HuH-7 (cell line): ENCODE data around the gene MNS1.
"Not testable (repeated sequence)": the region's sequence is repeated elsewhere in the genome, so short reads cannot be mapped to it uniquely, and the experiment has no call there.

Source experiments
- DNase-seq: peaks from one replicate; pipeline ENCODE4 v3.0.0; 2011; ENCODE audit warnings: low spot score

Gene MNS1, protein sequence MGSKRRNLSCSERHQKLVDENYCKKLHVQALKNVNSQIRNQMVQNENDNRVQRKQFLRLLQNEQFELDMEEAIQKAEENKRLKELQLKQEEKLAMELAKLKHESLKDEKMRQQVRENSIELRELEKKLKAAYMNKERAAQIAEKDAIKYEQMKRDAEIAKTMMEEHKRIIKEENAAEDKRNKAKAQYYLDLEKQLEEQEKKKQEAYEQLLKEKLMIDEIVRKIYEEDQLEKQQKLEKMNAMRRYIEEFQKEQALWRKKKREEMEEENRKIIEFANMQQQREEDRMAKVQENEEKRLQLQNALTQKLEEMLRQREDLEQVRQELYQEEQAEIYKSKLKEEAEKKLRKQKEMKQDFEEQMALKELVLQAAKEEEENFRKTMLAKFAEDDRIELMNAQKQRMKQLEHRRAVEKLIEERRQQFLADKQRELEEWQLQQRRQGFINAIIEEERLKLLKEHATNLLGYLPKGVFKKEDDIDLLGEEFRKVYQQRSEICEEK

DNA sequence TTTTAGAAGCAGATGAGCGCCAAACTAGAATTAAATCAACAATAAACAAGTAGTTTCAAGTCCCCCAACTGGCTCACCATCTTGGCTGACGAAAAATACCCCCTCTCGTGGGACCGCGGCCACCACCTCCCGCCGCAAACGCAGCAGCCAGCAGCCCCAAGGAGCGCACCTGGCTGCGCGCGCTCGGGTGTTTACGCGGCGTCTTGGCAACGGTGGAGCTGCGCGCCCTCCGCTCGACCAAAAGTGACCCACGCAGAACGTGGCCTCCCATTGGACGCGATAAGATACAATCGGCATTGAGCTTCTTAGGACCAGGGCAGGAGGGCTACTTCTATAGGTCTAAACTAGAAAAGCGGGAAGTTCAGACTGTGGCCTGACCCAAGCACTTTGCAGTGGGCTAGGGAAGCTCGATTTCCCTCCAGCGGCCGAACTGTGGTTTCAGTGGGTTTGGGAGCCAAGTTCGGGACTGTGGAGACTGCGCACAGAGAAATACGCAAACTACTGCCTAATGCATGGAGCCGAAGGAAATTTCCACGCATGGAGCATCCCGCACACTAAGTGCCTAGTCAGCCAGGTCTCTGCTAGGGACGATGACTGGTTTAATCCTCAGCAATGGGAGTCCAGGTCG, at the start of gene MNS1:
Gene MNS1 (minus strand): TSS at position 245 of the 628 bp plus-strand sequence. CDS start 165 bp downstream, at position 80.
- peak; percentile 87 for DNase-seq

DNA sequence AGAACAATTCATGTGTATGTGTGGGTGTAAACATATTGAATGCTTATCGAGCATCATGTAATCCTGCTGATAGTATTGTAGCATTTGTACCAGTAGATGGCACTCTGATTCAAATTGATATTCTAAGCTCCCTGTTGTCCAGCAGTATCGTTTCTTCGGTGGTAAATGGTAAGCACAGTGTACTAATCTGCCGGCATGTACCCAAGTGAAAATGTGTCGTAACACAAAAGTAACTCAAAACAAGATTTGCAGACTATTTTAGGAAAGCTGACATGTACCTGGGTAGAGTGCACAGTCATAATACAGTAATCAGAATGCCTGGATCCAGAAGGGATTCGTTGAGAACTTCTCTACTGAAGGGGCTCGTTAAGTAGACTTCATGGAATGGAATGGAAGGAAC, 31.7 kb upstream of the MNS1 start:
- peak; percentile 66 for DNase-seq

DNA sequence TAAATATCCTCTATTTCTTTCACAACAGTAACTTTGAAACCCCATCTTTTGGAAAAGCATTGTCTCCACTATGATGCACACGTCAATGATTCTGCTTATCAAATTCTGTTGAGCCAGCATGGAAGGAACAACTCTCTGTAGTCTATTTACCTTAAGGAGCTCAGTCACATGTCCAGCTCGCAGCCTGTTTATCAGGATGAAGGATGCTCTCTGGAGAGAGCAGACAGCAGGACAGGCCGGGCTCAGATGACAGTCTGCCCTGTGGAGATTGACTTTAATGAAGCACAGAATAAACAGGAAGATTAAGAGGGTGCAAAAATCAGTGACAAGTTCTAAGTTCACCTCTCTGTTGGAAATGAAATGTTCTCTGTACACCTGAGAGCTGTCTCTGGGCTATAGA, 30.6 kb upstream of the MNS1 start:
- DNase-seq = no peak

DNA sequence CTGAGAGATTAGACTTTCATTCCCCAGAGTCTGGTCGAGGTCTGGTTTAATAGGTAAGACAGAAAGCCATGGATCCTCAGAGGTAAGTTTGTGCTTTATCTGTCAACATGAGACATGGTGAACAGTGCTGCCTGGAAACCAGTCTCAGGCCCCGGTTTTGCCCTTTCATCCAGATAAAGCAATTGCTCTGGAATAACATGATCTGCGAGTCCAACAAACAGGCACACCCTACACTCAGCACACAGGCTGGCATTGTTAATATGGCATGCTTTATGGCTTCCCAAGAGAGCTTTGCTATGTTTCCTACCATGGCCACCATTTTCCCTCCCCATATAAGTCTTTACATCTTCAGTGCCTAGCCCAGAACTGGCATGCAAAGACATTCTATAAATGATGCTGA, 30.1 kb upstream of the MNS1 start:
- DNase-seq = no peak

DNA sequence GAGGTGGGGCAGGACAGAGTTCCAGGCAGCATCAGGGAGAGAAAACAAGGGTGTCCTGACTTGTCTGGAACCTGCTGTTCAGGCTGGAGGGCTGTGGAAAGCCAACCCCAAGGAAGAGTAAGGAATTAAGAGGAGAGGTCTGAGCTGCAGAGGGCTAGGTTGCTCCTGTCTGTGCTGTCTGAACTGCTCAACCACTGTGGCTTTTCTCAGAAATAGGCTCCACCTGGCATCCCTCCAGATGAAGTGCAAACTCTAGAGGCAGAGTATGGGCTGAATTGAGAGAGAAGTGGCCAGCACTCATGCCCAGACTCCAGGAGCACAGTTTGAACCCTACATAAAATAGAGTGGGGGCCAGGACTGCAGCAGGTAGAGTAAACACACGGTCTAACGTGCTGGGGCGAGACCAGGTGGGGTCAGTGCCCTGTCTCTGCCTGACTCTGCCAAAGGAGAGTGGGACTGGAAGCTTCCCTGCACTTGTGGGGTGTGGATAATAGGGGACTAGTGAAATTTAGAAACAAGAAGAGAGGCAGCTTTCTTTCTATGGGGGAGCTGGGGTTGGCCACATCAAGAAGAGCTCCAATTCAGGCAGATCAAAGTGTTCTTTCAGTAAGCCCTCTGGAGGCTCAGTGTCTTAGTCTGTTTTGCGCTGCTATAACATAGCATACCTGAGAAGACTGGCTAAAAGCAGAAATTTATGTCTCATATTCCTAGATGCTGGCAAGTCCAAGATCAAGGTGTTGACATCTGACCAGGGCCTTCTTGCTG, 28.0 kb upstream of the MNS1 start:
- no peak for DNase-seq

DNA sequence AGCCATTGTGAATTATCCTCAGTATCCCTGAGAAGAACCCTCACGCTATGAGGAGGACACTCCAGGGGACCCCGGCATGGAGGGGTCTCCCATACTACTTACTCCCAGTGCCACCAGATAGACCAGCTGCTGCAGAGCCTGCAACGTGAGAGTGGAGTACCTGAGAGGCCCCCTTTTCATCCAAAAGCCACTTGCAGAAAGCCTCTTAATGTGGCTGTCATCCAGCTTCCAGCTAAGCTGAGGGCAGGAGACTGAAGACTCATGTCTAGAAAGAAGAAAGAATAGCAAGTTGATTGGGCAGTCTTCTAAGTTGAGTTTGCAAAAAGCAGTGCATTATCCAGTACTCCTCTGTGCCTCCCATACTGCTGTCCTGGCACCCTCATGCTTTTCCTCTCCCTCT, 27.3 kb upstream of the MNS1 start:
- no peak for DNase-seq

DNA sequence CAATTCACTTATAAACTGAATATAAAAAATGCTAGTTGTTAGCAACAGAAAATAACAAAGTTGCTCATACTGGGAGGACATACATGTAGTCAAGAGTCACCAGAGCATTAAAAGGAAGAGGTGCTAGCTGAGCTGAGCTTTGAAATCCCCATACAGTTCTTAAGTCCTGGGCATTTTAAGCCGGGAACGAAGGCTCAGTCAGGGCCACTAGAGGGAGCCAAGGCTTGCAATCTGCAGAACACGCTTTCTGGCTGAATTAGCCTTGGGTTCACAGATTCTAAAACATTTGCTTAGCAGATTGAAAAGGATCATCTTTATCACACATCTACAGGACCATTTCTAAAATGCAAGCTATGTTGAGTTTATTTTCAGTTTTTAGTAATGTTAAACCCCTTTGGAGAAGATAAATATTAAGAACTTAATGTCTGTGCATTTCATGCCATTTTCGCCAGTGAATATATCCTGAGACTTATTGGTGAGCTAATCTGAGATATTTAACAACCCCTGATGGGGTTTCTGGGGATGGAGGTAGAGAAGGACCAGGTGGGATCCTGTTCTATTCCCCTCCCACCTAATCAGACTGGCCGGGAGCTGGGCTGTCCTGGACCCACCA, 26.3 kb upstream of the MNS1 start:
- DNase-seq = peak; percentile 67

GRCh38 chr15:56490461-56490860, 25.5 kb upstream of the MNS1 start:
- DNase-seq = peak; percentile 43

DNA sequence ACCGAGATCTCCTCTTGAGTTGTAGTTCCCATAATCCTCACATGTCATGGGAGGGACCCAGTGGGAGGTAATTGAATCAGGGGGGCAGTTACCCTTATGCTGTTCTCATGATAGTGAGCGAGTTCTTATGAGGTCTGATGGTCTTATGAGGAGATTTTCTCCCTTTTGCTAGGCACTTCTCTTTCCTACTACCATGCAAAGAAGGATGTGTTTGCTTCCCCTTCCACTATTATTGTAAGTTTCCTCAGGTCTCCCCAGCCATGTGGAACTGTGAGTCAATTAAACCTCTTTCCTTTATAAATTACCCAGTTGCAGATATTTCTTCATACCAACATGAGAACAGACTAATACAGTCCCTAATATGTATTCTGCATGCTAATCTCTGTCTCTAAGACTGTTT, 21.3 kb upstream of the MNS1 start:
- not testable (repeated sequence) for DNase-seq

GRCh38 chr15:56485426-56485825, 20.5 kb upstream of the MNS1 start:
- DNase-seq = not testable (repeated sequence)

GRCh38 chr15:56484287-56484686, 19.4 kb upstream of the MNS1 start:
- no peak for DNase-seq

GRCh38 chr15:56475351-56475750, 10.4 kb upstream of the MNS1 start:
- DNase-seq = no peak

GRCh38 chr15:56473017-56473416, 8.1 kb upstream of the MNS1 start:
- no peak for DNase-seq

GRCh38 chr15:56472278-56472677, 7.3 kb upstream of the MNS1 start:
- no peak for DNase-seq

GRCh38 chr15:56471440-56472069, 6.6 kb upstream of the MNS1 start:
- DNase-seq = no peak

DNA sequence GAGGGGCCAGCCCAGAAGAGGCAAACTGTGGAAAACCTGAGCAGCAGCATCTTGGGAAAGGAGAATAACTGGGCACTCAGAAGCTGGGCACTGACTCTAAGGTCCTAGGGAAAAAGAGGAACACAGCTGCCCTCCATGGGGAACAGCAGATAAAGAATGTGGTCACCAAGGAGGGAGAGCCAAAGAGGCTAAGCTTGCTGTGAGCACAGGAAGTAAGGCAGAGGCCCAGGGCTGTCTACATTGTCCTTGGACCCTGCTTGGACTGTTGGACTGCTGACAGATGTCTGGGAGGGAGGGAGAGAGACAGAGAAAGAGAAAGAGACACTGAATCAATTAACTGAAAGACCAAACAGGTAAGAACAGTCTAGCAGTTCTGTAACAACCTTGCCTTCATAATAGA, 4.5 kb upstream of the MNS1 start:
- DNase-seq = no peak

DNA sequence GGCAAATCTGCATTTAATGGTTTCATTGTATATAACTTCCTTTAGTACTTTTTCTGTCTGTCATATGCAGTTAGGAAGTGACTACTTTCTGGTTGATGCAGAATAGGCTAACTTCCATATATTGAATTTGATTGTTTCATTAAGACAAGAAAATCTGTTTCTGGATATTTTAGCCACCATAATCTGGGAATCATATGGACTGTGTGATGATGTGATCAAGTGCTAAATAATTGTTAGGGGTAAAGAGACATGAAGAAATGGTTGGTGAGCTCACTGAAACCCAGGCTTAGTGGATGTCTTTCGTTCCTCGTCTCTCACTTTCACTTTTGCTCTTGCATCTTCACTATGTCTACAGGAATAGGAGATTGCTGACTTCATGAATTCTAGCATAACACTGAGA, 3.5 kb upstream of the MNS1 start:
- DNase-seq = no peak

DNA sequence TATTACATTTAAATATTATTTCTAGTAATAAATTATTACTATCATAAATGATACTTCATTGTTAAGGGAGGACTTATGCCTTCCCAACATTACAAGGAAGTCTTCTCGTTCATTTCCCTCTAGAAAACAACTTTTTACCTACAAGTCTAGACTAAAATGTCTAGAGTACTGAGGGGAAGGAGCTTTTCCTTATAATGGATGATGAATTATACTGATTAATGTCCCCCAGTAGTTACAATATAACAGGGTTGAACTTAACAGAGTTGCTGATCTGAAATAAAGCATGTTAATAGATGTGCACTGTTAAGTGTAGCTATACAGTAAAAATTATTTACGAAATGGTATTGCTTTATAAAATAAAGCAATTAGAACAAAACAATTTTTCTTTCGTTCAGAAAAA, 2.7 kb upstream of the MNS1 start:
- DNase-seq = no peak

- no peak for DNase-seq
These were observed 4.0 kb downstream of the MNS1 start for GRCh38 chr15:56460947-56461346.

GRCh38 chr15:56460071-56460470, 4.9 kb downstream of the MNS1 start:
- no peak for DNase-seq

DNA sequence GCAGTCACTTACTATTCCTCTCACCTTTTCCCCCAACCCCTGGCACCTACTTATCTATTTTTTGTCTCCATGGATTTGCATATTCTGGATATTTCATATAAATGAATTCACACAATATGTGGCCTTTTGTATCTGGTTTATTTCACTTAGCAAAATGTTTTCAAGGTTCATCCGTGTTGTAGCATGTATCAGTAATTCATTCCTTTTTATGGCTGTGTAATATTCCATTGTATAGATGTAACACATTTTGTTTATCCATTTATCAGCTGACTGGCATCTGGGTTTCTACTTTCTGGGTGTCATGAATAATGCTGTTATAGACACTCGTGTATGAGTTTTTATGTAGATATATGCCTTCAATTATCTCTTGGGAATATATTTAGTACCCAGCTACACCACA, 5.8 kb downstream of the MNS1 start:
- DNase-seq = no peak

DNA sequence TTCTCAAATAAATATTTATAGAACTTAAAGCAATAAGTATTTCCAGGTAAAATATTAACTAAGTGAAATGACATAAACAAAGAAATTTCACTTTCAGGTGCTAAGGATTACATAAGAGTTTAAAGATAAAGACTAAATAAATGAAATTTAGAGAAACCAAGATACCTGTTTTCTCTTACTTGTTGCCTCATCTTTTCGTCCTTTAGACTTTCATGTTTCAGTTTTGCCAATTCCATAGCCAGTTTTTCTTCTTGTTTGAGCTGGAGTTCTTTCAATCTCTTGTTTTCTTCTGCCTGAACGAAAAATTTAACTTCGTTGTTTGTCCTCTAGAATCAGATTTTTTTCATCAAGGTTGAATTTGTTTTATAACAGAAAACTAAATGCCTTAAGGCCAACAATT, 8.7 kb downstream of the MNS1 start:
- DNase-seq = no peak
